Activated naive CD8-positive, alpha-beta T cell treated with anti-CD3 and anti-CD28 coated beads, Interleukin-2, amount 50 U/mL, for 24 hours (primary cell): ENCODE results near the gene CNOT9.

Source experiments
- ATAC-seq: fragments of 150-1000 bp; cut with Tn5 transposase; one replicate; pipeline ENCODE4 v1.10.0; 2021
- DNase-seq: peaks from one replicate; pipeline ENCODE4 v3.0.0; 2021
- H3K27ac Mint-ChIP-seq: one replicate; pipeline ENCODE4 v1.8.0; 2021; ENCODE audit warnings: mild to moderate bottlenecking, mixed read lengths
- H3K27me3 Mint-ChIP-seq: one replicate; pipeline ENCODE4 v1.8.0; 2021; ENCODE audit warnings: mixed read lengths
- H3K36me3 Mint-ChIP-seq: one replicate; pipeline ENCODE4 v1.8.0; 2021; ENCODE audit warnings: low read depth, mixed read lengths
- H3K4me1 Mint-ChIP-seq: one replicate; pipeline ENCODE4 v1.8.0; 2021; ENCODE audit warnings: mixed read lengths
- H3K4me3 Mint-ChIP-seq: one replicate; pipeline ENCODE4 v1.8.0; 2021; ENCODE audit warnings: mild to moderate bottlenecking, moderate library complexity, mixed read lengths
- H3K9me3 Mint-ChIP-seq: one replicate; pipeline ENCODE4 v1.8.0; 2021; ENCODE audit warnings: mixed read lengths

Gene CNOT9

DNA sequence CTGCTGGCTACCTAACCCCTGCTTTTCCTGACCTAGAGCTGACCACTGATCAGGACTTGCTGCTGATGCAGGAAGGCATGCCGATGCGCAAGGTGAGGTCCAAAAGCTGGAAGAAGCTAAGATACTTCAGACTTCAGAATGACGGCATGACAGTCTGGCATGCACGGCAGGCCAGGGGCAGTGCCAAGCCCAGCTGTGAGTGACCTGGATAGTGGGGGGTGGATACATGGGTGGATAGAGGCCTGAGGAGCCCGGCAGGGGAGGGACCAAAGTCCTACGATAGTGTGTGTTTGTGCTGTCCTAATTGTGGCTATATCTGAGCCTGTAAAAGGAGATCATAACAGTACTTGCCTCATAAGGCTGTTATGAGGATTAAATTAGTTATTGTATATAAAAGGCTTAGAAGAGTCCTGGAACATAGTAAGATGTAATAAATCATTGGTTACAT is 47.3 kb downstream of the CNOT9 start:
- H3K4me3 Mint-ChIP-seq: no peak overlapping the region
- ATAC-seq (no peak), DNase-seq (no peak)
- no peaks in the 10 kb centered on the region for H3K4me1 Mint-ChIP-seq
- H3K36me3 Mint-ChIP-seq: no peaks in the 10 kb centered on the region
- no peaks in the 10 kb centered on the region for H3K9me3 Mint-ChIP-seq
- H3K27ac Mint-ChIP-seq: no peak overlapping the region
- H3K27me3 Mint-ChIP-seq: peaks cover 2% of the 10 kb centered on the region

GRCh38 chr2:218618102-218618860 is 49.6 kb downstream of the CNOT9 start:
- H3K9me3 Mint-ChIP-seq: no peaks in the 10 kb centered on the region
- DNase-seq (no peak), ATAC-seq (no peak)
- no peaks in the 10 kb centered on the region for H3K27me3 Mint-ChIP-seq
- H3K36me3 Mint-ChIP-seq: no peaks in the 10 kb centered on the region
- H3K4me3 Mint-ChIP-seq: no peak overlapping the region
- H3K4me1 Mint-ChIP-seq: no peaks in the 10 kb centered on the region
- no peak overlapping the region for H3K27ac Mint-ChIP-seq

DNA sequence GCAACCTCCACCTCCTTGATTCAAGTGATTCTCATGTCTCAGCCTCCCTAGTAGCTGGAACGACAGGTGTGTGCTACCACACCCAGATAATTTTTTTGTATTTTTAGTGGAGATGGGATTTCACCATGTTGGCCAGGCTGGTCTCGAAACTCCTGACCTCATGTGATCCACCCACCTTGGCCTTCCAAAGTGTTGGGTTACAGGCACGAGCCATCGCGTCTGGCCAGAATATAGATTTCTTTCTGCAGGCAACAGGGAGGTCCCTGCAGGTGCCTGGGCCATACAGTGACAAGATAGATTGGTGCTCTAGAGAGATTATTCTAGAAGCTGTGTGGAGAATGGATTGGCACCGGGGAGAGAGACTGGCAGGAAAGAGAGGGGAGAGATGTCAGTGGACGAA is 52.4 kb downstream of the CNOT9 start:
- no peaks in the 10 kb centered on the region for H3K27me3 Mint-ChIP-seq
- H3K36me3 Mint-ChIP-seq: no peaks in the 10 kb centered on the region
- ATAC-seq: no peak
- H3K4me3 Mint-ChIP-seq: no peak overlapping the region
- no peak overlapping the region for H3K27ac Mint-ChIP-seq
- H3K9me3 Mint-ChIP-seq: no peaks in the 10 kb centered on the region
- H3K4me1 Mint-ChIP-seq: no peaks in the 10 kb centered on the region
- DNase-seq: no peak

- no peak overlapping the region for H3K27ac Mint-ChIP-seq
- no peaks in the 10 kb centered on the region for H3K4me1 Mint-ChIP-seq
- no peaks in the 10 kb centered on the region for H3K9me3 Mint-ChIP-seq
- DNase-seq: no peak
- no peak for ATAC-seq
- no peaks in the 10 kb centered on the region for H3K36me3 Mint-ChIP-seq
- H3K27me3 Mint-ChIP-seq: no peaks in the 10 kb centered on the region
- no peak overlapping the region for H3K4me3 Mint-ChIP-seq
These were observed 54.1 kb downstream of the CNOT9 start for GRCh38 chr2:218622606-218623365.

DNA sequence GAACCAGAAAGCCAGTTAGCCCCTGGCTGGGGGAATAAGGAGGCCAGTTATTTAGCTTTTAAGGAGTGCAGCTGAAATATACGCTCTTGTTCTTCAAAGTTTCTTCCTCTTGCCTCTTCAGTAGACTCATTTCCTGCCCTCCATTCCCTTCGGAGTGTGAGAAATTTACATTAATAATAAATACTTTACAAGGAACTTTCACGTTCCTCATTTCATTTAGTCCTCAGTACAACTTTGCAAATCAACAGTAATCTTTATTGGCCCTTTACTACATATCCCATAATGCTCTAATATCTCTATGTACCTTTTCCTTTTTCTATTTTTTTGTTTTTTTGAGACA is 54.7 kb downstream of the CNOT9 start:
- Mint-ChIP-seq H3K27me3 (no peaks in the 10 kb centered on the region), H3K9me3 (no peaks in the 10 kb centered on the region), H3K4me1 (no peaks in the 10 kb centered on the region), H3K4me3 (no peak overlapping the region), H3K27ac (no peak overlapping the region), H3K36me3 (no peaks in the 10 kb centered on the region)
- no peak for DNase-seq
- ATAC-seq: no peak

DNA sequence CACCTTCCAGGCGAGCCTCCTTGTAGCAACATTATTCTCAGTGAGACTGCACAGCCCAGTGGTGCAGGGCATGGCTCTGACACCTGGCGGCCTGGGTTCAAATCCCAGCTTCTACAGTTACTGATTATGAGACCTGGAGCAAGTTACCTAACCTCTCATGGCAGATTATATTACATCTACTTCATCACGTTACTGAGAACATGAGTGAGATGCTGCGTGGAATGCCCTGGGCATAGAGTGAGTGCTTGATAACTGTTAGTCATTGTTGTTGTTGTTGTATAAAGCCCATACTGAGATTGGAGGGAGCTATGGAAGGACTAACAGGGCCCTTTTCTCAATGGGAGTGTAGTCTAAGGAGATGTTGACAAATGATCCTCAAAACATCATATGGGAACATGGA is 57.7 kb downstream of the CNOT9 start:
- H3K4me1 Mint-ChIP-seq: no peaks in the 10 kb centered on the region
- H3K36me3 Mint-ChIP-seq: no peaks in the 10 kb centered on the region
- DNase-seq (no peak), ATAC-seq (no peak)
- no peaks in the 10 kb centered on the region for H3K27me3 Mint-ChIP-seq
- H3K9me3 Mint-ChIP-seq: no peaks in the 10 kb centered on the region
- no peak overlapping the region for H3K4me3 Mint-ChIP-seq
- no peak overlapping the region for H3K27ac Mint-ChIP-seq

DNA sequence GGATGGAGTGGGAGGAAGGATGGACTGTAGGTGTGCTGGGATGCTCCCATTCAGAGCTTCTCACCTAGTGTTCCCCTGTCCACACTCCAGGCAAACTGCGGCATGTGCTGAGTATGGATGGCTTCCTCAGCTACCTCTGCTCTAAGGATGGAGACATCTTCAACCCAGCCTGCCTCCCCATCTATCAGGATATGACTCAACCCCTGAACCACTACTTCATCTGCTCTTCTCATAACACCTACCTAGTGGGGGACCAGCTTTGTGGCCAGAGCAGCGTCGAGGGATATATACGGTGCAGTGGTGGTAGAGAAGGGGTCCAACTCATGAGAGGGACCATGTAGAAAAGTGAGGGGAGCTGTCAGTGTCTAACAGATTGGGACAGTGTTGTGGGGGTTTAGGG is 59.3 kb downstream of the CNOT9 start:
- DNase-seq (no peak), ATAC-seq (peak; percentile 70)
- Mint-ChIP-seq H3K4me3 (no peak overlapping the region), H3K27ac (no peak overlapping the region), H3K4me1 (no peaks in the 10 kb centered on the region), H3K27me3 (no peaks in the 10 kb centered on the region), H3K36me3 (peaks cover 1% of the 10 kb centered on the region), H3K9me3 (no peaks in the 10 kb centered on the region)

DNA sequence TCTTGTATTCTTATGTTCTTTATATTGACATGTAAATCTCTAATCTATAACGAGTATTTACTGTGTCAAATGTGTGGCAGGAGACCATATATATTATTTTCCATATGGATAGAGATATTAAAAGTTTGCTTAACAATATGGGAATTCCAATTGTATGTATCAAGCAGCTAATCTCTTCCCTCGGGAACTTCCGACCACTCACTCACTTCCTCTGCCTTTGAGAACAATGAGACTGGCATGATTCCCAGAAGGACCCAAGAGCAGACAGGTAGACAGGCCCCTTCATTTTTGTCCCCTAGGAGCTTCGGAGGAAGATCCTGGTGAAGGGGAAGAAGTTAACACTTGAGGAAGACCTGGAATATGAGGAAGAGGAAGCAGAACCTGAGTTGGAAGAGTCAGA is 63.2 kb downstream of the CNOT9 start:
- Mint-ChIP-seq H3K27ac (no peak overlapping the region), H3K9me3 (no peaks in the 10 kb centered on the region), H3K4me1 (no peaks in the 10 kb centered on the region), H3K4me3 (no peak overlapping the region), H3K36me3 (peaks cover 17% of the 10 kb centered on the region), H3K27me3 (no peaks in the 10 kb centered on the region)
- ATAC-seq: no peak
- DNase-seq: no peak

- no peak overlapping the region for H3K27ac Mint-ChIP-seq
These were observed 67.1 kb downstream of the CNOT9 start for GRCh38 chr2:218635719-218636118.

DNA sequence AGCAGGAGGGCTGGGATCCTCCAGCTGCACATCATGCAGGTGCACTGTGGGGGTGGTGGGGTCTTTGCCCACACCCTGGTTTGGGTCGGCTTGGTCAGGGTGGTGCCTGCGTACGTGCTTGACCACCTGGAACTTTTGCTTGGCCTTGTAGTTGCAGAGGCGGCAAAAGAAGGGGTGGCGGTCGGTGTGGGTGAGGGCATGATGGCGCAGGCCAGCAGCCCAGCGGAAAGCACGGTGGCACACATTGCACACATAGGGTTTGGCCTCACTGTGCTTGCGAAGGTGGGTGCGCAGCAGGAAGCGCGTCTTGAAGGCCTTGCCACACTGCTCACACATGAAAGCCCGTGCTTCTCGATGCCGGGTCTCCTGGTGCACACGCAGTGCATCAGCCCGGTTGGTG is 69.7 kb downstream of the CNOT9 start:
- Mint-ChIP-seq H3K27ac (no peak overlapping the region), H3K9me3 (no peaks in the 10 kb centered on the region), H3K36me3 (peaks cover 48% of the 10 kb centered on the region), H3K4me1 (no peaks in the 10 kb centered on the region), H3K4me3 (no peak overlapping the region), H3K27me3 (no peaks in the 10 kb centered on the region)
- no peak for DNase-seq
- ATAC-seq: no peak

More at GRCh38 chr2:218635719-218636118, 67.1 kb downstream of the CNOT9 start:
- Mint-ChIP-seq H3K9me3 (no peaks in the 10 kb centered on the region), H3K36me3 (peaks cover 40% of the 10 kb centered on the region), H3K4me3 (no peak overlapping the region), H3K27me3 (no peaks in the 10 kb centered on the region), H3K4me1 (no peaks in the 10 kb centered on the region)
- ATAC-seq (no peak), DNase-seq (no peak)

DNA sequence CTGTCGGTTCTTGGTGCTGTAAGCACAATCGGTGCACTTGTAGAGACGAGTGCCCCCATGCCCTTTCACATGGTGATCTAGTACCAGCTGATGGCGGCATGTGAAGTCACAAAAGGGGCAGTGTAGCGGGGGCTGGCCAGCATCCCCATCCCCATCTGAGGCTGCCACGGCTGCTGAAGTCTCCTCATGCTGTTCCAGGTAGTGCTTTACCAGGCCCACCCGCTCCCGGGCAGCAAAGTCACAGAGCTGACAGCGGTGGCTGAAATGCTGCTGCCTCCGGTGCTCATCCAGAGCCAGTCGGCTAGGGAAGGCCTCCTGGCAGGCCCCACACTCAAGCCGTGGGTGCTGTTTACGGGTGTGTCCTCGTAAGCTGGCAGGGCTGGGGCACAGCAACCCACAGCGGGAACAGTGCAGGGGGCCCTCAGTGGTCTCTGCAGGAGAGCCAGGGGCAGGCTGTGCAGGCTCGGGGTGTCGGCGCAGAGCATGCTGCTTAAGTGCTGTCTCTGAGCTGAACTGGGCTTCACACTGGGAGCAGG is 73.5 kb downstream of the CNOT9 start:
- Mint-ChIP-seq H3K27ac (no peak overlapping the region), H3K4me1 (no peaks in the 10 kb centered on the region), H3K27me3 (no peaks in the 10 kb centered on the region), H3K36me3 (peaks cover 49% of the 10 kb centered on the region), H3K9me3 (no peaks in the 10 kb centered on the region), H3K4me3 (no peak overlapping the region)
- no peak for ATAC-seq
- DNase-seq: no peak

DNA sequence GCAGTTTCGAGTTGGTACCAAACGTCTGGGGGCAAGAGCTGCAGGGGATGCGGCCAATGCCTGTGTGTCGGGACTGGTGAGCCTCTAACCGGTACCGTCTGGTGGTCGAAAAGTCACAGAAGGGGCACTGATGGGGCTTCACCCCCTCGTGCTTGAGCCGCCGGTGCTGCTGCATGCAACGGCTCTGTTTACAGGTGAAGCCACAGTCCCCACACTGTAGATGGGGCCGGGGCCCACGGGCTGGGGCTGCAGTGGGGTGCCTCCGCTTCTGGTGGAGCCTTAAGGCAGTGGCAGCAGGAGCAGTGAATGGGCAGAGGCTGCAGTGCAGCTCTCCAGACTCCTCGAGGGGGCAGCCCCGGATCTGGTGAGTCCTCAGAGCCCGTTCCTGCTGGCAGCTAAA is 74.1 kb downstream of the CNOT9 start:
- DNase-seq (no peak), ATAC-seq (peak; percentile 10)
- H3K9me3 Mint-ChIP-seq: no peaks in the 10 kb centered on the region
- H3K4me1 Mint-ChIP-seq: no peaks in the 10 kb centered on the region
- no peak overlapping the region for H3K4me3 Mint-ChIP-seq
- no peak overlapping the region for H3K27ac Mint-ChIP-seq
- no peaks in the 10 kb centered on the region for H3K27me3 Mint-ChIP-seq
- H3K36me3 Mint-ChIP-seq: peaks cover 51% of the 10 kb centered on the region

- H3K36me3 Mint-ChIP-seq: peaks cover 55% of the 10 kb centered on the region
- ATAC-seq: no peak
These were observed 75.2 kb downstream of the CNOT9 start for GRCh38 chr2:218643751-218644310.

GRCh38 chr2:218644721-218645120 is 76.1 kb downstream of the CNOT9 start:
- ATAC-seq: no peak
- no peaks in the 10 kb centered on the region for H3K9me3 Mint-ChIP-seq
- H3K27me3 Mint-ChIP-seq: no peaks in the 10 kb centered on the region
- H3K4me1 Mint-ChIP-seq: no peaks in the 10 kb centered on the region
- no peak for DNase-seq
- peaks cover 57% of the 10 kb centered on the region for H3K36me3 Mint-ChIP-seq
- H3K4me3 Mint-ChIP-seq: no peak overlapping the region
- H3K27ac Mint-ChIP-seq: no peak overlapping the region

More at GRCh38 chr2:218643751-218644310, 75.2 kb downstream of the CNOT9 start:
- DNase-seq: no peak
- Mint-ChIP-seq H3K4me3 (no peak overlapping the region), H3K9me3 (no peaks in the 10 kb centered on the region), H3K27ac (no peak overlapping the region), H3K27me3 (no peaks in the 10 kb centered on the region), H3K4me1 (no peaks in the 10 kb centered on the region)

- peaks cover 60% of the 10 kb centered on the region for H3K36me3 Mint-ChIP-seq
- H3K9me3 Mint-ChIP-seq: no peaks in the 10 kb centered on the region
- no peak overlapping the region for H3K4me3 Mint-ChIP-seq
- no peaks in the 10 kb centered on the region for H3K27me3 Mint-ChIP-seq
- DNase-seq (no peak), ATAC-seq (no peak)
- no peak overlapping the region for H3K27ac Mint-ChIP-seq
- no peaks in the 10 kb centered on the region for H3K4me1 Mint-ChIP-seq
These were observed 76.5 kb downstream of the CNOT9 start for GRCh38 chr2:218645126-218645525.
